Transverse colon (tissue), 3 donors: ENCODE results near the gene SPN.
"Not testable (repeated sequence)": the region's sequence is repeated elsewhere in the genome, so short reads cannot be mapped to it uniquely, and the experiment has no call there.

ENCODE experiments used
- POLR2A ChIP-seq: fragments of 450-650 bp; IDR thresholded peaks from one replicate; pipeline ENCODE4 v1.6.1; 2016; ENCODE audit warnings: antibody characterized with exemption, mild to moderate bottlenecking, moderate library complexity
- TF ChIP-seq, protein P1 (sequence below), 5 experiments: fragments of 200-600 bp in 3 of 5; fragments of 450-650 bp in 2 of 5; sonication (generic) in 3 of 5; IDR thresholded peaks; 1 replicate in 2 of 5; 2 replicates in 3 of 5; pipeline ENCODE4 v1.5.1; 2016 to 2017; ENCODE audit warnings: antibody characterized with exemption in 5 of 5, inconsistent platforms in 3 of 5, mild to moderate bottlenecking in 2 of 5, moderate library complexity in 1 of 5

DNA sequence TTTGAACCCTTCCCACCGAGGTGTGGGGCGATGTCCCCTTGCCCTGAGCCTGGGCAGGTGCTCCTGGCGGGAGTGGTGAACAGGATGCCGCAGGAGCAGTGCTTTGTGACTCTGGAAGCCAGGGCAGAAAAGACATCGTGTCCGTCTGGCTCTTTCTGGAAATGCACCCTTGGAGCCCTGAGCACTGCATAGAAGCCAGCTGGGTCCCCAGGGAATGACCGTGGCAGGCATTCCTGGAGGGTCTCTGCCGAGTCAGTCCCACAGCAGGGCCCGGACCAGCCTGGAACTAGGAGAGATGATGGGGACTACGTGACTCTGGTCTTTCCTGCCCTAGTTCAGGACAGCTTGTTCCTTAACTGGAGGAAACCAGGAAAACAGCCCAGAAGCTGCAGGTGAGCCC is 33.7 kb upstream of the SPN start:
- TF ChIP-seq, protein P1, sequence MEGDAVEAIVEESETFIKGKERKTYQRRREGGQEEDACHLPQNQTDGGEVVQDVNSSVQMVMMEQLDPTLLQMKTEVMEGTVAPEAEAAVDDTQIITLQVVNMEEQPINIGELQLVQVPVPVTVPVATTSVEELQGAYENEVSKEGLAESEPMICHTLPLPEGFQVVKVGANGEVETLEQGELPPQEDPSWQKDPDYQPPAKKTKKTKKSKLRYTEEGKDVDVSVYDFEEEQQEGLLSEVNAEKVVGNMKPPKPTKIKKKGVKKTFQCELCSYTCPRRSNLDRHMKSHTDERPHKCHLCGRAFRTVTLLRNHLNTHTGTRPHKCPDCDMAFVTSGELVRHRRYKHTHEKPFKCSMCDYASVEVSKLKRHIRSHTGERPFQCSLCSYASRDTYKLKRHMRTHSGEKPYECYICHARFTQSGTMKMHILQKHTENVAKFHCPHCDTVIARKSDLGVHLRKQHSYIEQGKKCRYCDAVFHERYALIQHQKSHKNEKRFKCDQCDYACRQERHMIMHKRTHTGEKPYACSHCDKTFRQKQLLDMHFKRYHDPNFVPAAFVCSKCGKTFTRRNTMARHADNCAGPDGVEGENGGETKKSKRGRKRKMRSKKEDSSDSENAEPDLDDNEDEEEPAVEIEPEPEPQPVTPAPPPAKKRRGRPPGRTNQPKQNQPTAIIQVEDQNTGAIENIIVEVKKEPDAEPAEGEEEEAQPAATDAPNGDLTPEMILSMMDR (IDR thresholded peaks at IDR 0.05): not testable (repeated sequence)
- TF ChIP-seq POLR2A: not testable (repeated sequence)
